Adrenal gland (tissue), 12 donors: ENCODE results near the gene CPA3. TPM values are rescaled to one million over a fixed set of nuclear protein-coding genes. Genes with fewer than 3 reads are reported as not detected.

Experiments used
- DNase-seq, 7 donors: peaks; one replicate each; pipeline ENCODE4 v3.0.0-alpha.2; 2019 to 2020
- H3K27ac ChIP-seq, 5 donors: fragments of 200-600 bp; sonication (generic) in 4 of 5; 1 replicate in 3 of 5; 2 replicates in 2 of 5; pipeline versions ENCODE4 v1.5.1 to v1.8.0; 2016 to 2020; ENCODE audit warnings: mild to moderate bottlenecking in 1 of 5
- H3K27me3 ChIP-seq: fragments of 200-600 bp; 2 replicates; pipeline ENCODE4 v1.8.0; 2021
- H3K36me3 ChIP-seq, 2 donors: fragments of 200-600 bp; replicated peaks in 1 of 2; 1 replicate in 1 of 2; 2 replicates in 1 of 2; pipeline versions ENCODE4 v1.5.1 to v1.8.0; 2018 to 2022
- H3K4me1 ChIP-seq, 2 donors: fragments of 200-600 bp; replicated peaks in 1 of 2; 1 replicate in 1 of 2; 2 replicates in 1 of 2; pipeline versions ENCODE4 v1.5.1 to v1.8.0; 2018 to 2021
- H3K4me3 ChIP-seq, 4 donors: fragments of 200-600 bp; sonication (generic) in 3 of 4; one replicate each; pipeline ENCODE4 v1.5.1; 2016 to 2018
- H3K9me3 ChIP-seq, 3 donors: fragments of 200-600 bp; sonication (generic) in 1 of 3; replicated peaks in 1 of 3; 1 replicate in 2 of 3; 2 replicates in 1 of 3; pipeline versions ENCODE4 v1.5.1 to v1.8.0; 2016 to 2021
- CTCF ChIP-seq, 6 experiments: fragments of 450-650 bp in 4 of 6; fragments of 200-600 bp in 2 of 6; sonication (generic) in 1 of 6; IDR thresholded peaks; 1 replicate in 5 of 6; 2 replicates in 1 of 6; pipeline versions ENCODE4 v1.5.1 to v1.8.0; 2016 to 2021; ENCODE audit warnings: antibody characterized with exemption in 6 of 6, mild to moderate bottlenecking in 2 of 6, moderate library complexity in 1 of 6
- POLR2A ChIP-seq, 2 donors: fragments of 450-650 bp; IDR thresholded peaks; one replicate each; pipeline ENCODE4 v1.6.1; 2017; ENCODE audit warnings: antibody characterized with exemption in 2 of 2, mild to moderate bottlenecking in 2 of 2, moderate library complexity in 1 of 2
- WGBS, 4 donors: extraction: QIAGEN DNeasy Blood & Tissue Kit in 2 of 4; methylation state at CpG; one replicate each; pipeline versions ENCODE4 v1.1.5 to v1.1.7; 2013 to 2017; 5-methylcytosine and 5-hydroxymethylcytosine counted together
- intact Hi-C, 2 donors: fragments of 100-400 bp; cut with DNase I; formaldehyde crosslinking; loops; one replicate each; pipeline versions ENCODE4 v1.14.1 to v1.15.0; 2022 to 2023
- polyA plus RNA-seq, 3 donors: library from polyadenylated mRNA; stranded (reverse); fragments of 200-250 nt in 2 of 3; fragments of 350-450 nt in 1 of 3; fragmentation: Illumina TruSeq in 1 of 3; extraction: RNeasy Lipid Tissue Mini Kit (QIAGEN cat#74804) in 1 of 3; gene quantifications; one replicate each; pipeline ENCODE4 v1.2.3, GENCODE V29; 2013 to 2014
- total RNA-seq, 9 donors: library from RNA; depleted of rRNA in 4 of 9; stranded (reverse); fragments of >200 nt in 4 of 9; fragments of 120-200 nt in 1 of 9; fragmentation: NEBNext Ultra II Directional in 1 of 9; extraction: Animal tissue kit (Norgen Biotek cat#: 25700) in 1 of 9; gene quantifications; one replicate each; pipeline versions ENCODE4 v1.1.0 to v1.2.4, GENCODE V29; 2013 to 2023
- donor health status: healthy with polysubstance abuse.
- donor health status: Bipolar disorder and iron deficiency.
- donor health status: DM: yes; HTN: yes; CAD: no.
- donor health status: DM: no; HTN: no; CAD: no.
- donor health status: DM: no; HTN: no; CAD: no.
- donor health status: DM: yes; HTN: yes; CAD: no.

The CPA3 gene
- total and polyA plus RNA-seq, 12 donors: 0.39 to 4.1 (median 0.78) TPM; not detected in 3

- TF ChIP-seq CTCF (IDR thresholded peaks at IDR 0.05) (no peak), POLR2A (IDR thresholded peaks at IDR 0.05) (no peak)
- Histone ChIP-seq H3K27me3 (no peaks in the 10 kb centered on the region), H3K4me1 (no peaks in the 10 kb centered on the region), H3K4me3 (no peak overlapping the region), H3K9me3 (no peaks in the 10 kb centered on the region), H3K27ac (no peak overlapping the region), H3K36me3 (no peaks in the 10 kb centered on the region)
- intact Hi-C loops: loop anchor here (5.0 to 10.0 kb wide), 3 partner anchors 83 to 630 kb away; no protein-coding TSS in a partner anchor
- no peak for DNase-seq
- 88 to 96% (median 89%) methylated on average over 2 of the region's 2 CpGs for WGBS, 4 donors
Observed at GRCh38 chr3:148945116-148945515, 80.0 kb downstream of the CPA3 start.

Other genes with a start within 250 kb of the CPA3 start
- gene AGTR1, start 167.4 kb upstream of the CPA3 start, total RNA-seq: 10 to 100 TPM; 27.3 to 89.2 (median 60.1) TPM
- gene AGTR1, start 167.4 kb upstream of the CPA3 start, polyA plus RNA-seq: 10 to 100 TPM; 20.6 to 84.0 (median 37.9) TPM
- 100 to 1,000 TPM in 5 of 9 donors, 10 to 100 TPM in 4; 56.4 to 569 (median 109) TPM for gene CPB1, start 37.5 kb upstream of the CPA3 start, total RNA-seq
- 100 to 1,000 TPM in 1 of 3 donors, 10 to 100 TPM in 2; 15.7 to 142 (median 65.6) TPM for gene CPB1, start 37.5 kb upstream of the CPA3 start, polyA plus RNA-seq
- 10 to 100 TPM; 17.2 to 53.6 (median 36.6) TPM for gene GYG1, start 126.2 kb downstream of the CPA3 start, total RNA-seq
- 10 to 100 TPM; 17.3 to 52.5 (median 21.7) TPM for gene GYG1, start 126.2 kb downstream of the CPA3 start, polyA plus RNA-seq
- 100 to 1,000 TPM in 1 of 9 donors, 10 to 100 TPM in 8; 30.4 to 102 (median 64.3) TPM for gene HLTF, start 221.2 kb downstream of the CPA3 start, total RNA-seq
- gene HLTF, start 221.2 kb downstream of the CPA3 start, polyA plus RNA-seq: 10 to 100 TPM in 1 of 3 donors, 1 to 10 TPM in 2; 5.6 to 41.0 (median 6.0) TPM